HepG2 (cell line): ENCODE results near the gene SPX. TPM values are rescaled to one million over a fixed set of nuclear protein-coding genes. Genes with fewer than 3 reads are reported as not detected.
A peak's percentile ranks its signal among the peaks of the same experiment; 100 is the strongest.

ENCODE experiments used
- GATAD2A ChIP-seq: IDR thresholded peaks from 2 replicates; pipeline ENCODE4 v1.6.1; 2016
- MAFK ChIP-seq, 2 experiments: IDR thresholded peaks in 1 of 2; conservative IDR thresholded peaks in 1 of 2; 2 replicates each; pipeline ENCODE4 v1.6.1; 2011; ENCODE audit warnings: improper control_type of control experiment in 2 of 2, low read length in 2 of 2
- RFXAP ChIP-seq: sonication (generic); formaldehyde crosslinking; IDR thresholded peaks from 2 replicates; pipeline ENCODE4 v1.4.0; 2020; ENCODE audit warnings: missing genetic modification reagents, borderline replicate concordance
- XBP1 ChIP-seq: sonication (generic); formaldehyde crosslinking; IDR thresholded peaks from 2 replicates; pipeline ENCODE4 v1.5.0; 2020; ENCODE audit warnings: missing genetic modification reagents
- ZBTB7A ChIP-seq: sonication (generic); formaldehyde crosslinking; IDR thresholded peaks from 2 replicates; pipeline ENCODE4 v1.8.0; 2022; ENCODE audit warnings: mild to moderate bottlenecking, missing genetic modification reagents
- ZNF605 ChIP-seq: sonication (generic); formaldehyde crosslinking; IDR thresholded peaks from 2 replicates; pipeline ENCODE4 v1.8.0; 2022; ENCODE audit warnings: mild to moderate bottlenecking, missing genetic modification reagents
- ZNF749 ChIP-seq: sonication (generic); formaldehyde crosslinking; IDR thresholded peaks from 2 replicates; pipeline ENCODE4 v1.8.0; 2022; ENCODE audit warnings: mild to moderate bottlenecking, missing genetic modification reagents, moderate library complexity, borderline replicate concordance
- ZNF761 ChIP-seq: sonication (generic); formaldehyde crosslinking; conservative IDR thresholded peaks from 2 replicates; pipeline ENCODE4 v1.4.0; 2020; ENCODE audit warnings: mild to moderate bottlenecking, missing genetic modification reagents
- polyA plus RNA-seq, 8 experiments: library from polyadenylated mRNA; depleted of rRNA in 3 of 8; stranded (reverse) in 7 of 8; unstranded in 1 of 8; fragments of >200 nt; fragmentation: Illumina TruSeq in 4 of 8; extraction: Trizol in 4 of 8; gene quantifications; 2 replicates each; pipeline versions ENCODE4 v1.2.1 to v1.2.3, GENCODE V29; 2011 to 2016; ENCODE audit warnings: low read depth in 4 of 8, missing spikeins in 1 of 8, mixed read lengths in 1 of 8; ENCODE audit not compliant: insufficient read depth in 1 of 8
- total RNA-seq, 5 experiments: library from RNA; depleted of rRNA; stranded (reverse); fragments of >200 nt; fragmentation: Illumina TruSeq; extraction: Trizol; gene quantifications; 2 replicates each; pipeline ENCODE4 v1.2.3, GENCODE V29; 2016; ENCODE audit warnings: low read depth in 1 of 5
- TF ChIP-seq, protein P1 (sequence below), 2 experiments: fragments of 450-650 bp in 1 of 2; sonication (generic) in 1 of 2; formaldehyde crosslinking in 1 of 2; IDR thresholded peaks; 2 replicates each; pipeline versions ENCODE4 v1.6.1 to v1.8.0; 2016 to 2022; ENCODE audit warnings: antibody characterized with exemption in 1 of 2, mild to moderate bottlenecking in 1 of 2, missing genetic modification reagents in 1 of 2
- TF ChIP-seq, protein P2 (sequence below), 2 experiments: sonication (generic) in 1 of 2; formaldehyde crosslinking in 1 of 2; IDR thresholded peaks; 2 replicates each; pipeline versions ENCODE4 v1.5.1 to v1.6.1; 2011 to 2020; ENCODE audit warnings: borderline replicate concordance in 1 of 2, low read depth in 1 of 2, low read length in 1 of 2, mild to moderate bottlenecking in 1 of 2, missing genetic modification reagents in 1 of 2, moderate library complexity in 1 of 2
- TF ChIP-seq, protein P3 (sequence below): sonication (generic); formaldehyde crosslinking; IDR thresholded peaks from 2 replicates; pipeline ENCODE4 v1.8.1; 2023; ENCODE audit warnings: mild to moderate bottlenecking, missing genetic modification reagents
- TF ChIP-seq, protein P4 (sequence below): sonication (generic); formaldehyde crosslinking; IDR thresholded peaks from 2 replicates; pipeline ENCODE4 v1.5.0; 2020; ENCODE audit warnings: mild to moderate bottlenecking, missing genetic modification reagents

The SPX gene
- total and polyA plus RNA-seq, 2 of the 13 experiments (the other 11 are each of a cell fraction or from before 2014, with no cell fraction given) = 0.07 to 0.16 TPM

DNA sequence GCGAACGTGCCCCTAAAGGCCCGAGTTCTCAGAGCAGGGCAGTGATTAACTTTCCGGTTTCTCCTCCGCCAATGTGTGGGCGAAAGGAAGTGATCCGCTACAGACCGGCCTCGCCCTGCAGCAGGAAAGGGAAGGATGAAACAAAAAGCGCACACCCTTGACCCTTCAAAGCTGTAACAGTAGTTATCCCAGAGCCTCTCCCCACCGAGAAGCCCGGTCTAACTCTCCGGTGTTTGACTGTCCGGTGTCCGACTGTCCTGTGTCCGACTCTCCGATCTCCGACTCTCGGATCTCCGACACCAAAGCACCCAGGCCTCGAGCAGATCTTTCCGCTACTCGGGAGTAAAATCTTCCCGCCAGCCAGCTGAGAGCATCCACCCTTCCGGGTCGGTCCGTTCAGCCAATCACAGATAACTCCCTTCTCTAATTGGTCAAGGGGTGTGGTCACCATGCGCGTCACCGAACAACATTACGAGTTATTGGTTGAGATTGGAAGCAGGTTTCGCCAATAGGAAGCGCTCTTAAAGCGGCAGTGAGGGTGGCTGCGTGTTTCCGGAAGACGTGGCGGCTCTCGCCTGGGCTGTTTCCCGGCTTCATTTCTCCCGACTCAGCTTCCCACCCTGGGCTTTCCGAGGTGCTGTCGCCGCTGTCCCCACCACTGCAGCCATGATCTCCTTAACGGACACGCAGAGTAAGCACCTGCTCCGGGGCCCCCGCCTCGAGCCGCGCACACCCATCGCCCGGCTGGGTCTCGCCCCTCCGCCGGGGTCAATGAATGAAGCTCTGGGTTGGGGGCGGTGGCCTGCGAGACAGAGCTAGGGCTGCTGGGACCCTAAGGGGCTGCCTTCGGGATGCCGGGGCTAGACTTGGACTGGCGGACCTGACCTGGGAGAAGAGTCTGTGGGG, 24.6 kb upstream of the SPX start, which contains the start of the genes GOLT1B and RECQL (continued):
- TF ChIP-seq, protein P1, sequence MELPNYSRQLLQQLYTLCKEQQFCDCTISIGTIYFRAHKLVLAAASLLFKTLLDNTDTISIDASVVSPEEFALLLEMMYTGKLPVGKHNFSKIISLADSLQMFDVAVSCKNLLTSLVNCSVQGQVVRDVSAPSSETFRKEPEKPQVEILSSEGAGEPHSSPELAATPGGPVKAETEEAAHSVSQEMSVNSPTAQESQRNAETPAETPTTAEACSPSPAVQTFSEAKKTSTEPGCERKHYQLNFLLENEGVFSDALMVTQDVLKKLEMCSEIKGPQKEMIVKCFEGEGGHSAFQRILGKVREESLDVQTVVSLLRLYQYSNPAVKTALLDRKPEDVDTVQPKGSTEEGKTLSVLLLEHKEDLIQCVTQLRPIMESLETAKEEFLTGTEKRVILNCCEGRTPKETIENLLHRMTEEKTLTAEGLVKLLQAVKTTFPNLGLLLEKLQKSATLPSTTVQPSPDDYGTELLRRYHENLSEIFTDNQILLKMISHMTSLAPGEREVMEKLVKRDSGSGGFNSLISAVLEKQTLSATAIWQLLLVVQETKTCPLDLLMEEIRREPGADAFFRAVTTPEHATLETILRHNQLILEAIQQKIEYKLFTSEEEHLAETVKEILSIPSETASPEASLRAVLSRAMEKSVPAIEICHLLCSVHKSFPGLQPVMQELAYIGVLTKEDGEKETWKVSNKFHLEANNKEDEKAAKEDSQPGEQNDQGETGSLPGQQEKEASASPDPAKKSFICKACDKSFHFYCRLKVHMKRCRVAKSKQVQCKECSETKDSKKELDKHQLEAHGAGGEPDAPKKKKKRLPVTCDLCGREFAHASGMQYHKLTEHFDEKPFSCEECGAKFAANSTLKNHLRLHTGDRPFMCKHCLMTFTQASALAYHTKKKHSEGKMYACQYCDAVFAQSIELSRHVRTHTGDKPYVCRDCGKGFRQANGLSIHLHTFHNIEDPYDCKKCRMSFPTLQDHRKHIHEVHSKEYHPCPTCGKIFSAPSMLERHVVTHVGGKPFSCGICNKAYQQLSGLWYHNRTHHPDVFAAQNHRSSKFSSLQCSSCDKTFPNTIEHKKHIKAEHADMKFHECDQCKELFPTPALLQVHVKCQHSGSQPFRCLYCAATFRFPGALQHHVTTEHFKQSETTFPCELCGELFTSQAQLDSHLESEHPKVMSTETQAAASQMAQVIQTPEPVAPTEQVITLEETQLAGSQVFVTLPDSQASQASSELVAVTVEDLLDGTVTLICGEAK (IDR thresholded peaks at IDR 0.05) = no peak
- TF ChIP-seq, protein P1 (CRISPR knock-in tag; IDR thresholded peaks at IDR 0.05) = peak; percentile 78; the same call in 1 of the 2 replicates
- TF ChIP-seq ZNF605 = peak; percentile 56
- TF ChIP-seq RFXAP (CRISPR knock-in tag) = peak; percentile 91
- TF ChIP-seq, protein P2, sequence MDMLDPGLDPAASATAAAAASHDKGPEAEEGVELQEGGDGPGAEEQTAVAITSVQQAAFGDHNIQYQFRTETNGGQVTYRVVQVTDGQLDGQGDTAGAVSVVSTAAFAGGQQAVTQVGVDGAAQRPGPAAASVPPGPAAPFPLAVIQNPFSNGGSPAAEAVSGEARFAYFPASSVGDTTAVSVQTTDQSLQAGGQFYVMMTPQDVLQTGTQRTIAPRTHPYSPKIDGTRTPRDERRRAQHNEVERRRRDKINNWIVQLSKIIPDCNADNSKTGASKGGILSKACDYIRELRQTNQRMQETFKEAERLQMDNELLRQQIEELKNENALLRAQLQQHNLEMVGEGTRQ (IDR thresholded peaks at IDR 0.05; ENCODE audit: low read depth, low read length) = no peak
- TF ChIP-seq, protein P2 (CRISPR knock-in tag; IDR thresholded peaks at IDR 0.05; ENCODE audit: borderline replicate concordance) = no peak
- no peak for TF ChIP-seq ZNF761
- TF ChIP-seq, protein P3, sequence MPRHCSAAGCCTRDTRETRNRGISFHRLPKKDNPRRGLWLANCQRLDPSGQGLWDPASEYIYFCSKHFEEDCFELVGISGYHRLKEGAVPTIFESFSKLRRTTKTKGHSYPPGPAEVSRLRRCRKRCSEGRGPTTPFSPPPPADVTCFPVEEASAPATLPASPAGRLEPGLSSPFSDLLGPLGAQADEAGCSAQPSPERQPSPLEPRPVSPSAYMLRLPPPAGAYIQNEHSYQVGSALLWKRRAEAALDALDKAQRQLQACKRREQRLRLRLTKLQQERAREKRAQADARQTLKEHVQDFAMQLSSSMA (CRISPR knock-in tag) = no peak
- TF ChIP-seq GATAD2A (CRISPR knock-in tag) = no peak
- TF ChIP-seq ZNF749 (CRISPR knock-in tag) = peak; percentile 54; the same call in 1 of the 2 replicates
- TF ChIP-seq MAFK (conservative IDR thresholded peaks at IDR 0.05 in 1 of 2, IDR thresholded peaks at IDR 0.05 in 1 of 2; ENCODE audit: low read length in 2 of 2) = peak in 1 of 2 experiments; percentile 13; a peak in 1 of 4 replicates
- TF ChIP-seq XBP1 (CRISPR knock-in tag) = no peak; the same call in 1 of the 2 replicates
- no peak for TF ChIP-seq ZBTB7A (CRISPR knock-in tag)
- TF ChIP-seq, protein P4, sequence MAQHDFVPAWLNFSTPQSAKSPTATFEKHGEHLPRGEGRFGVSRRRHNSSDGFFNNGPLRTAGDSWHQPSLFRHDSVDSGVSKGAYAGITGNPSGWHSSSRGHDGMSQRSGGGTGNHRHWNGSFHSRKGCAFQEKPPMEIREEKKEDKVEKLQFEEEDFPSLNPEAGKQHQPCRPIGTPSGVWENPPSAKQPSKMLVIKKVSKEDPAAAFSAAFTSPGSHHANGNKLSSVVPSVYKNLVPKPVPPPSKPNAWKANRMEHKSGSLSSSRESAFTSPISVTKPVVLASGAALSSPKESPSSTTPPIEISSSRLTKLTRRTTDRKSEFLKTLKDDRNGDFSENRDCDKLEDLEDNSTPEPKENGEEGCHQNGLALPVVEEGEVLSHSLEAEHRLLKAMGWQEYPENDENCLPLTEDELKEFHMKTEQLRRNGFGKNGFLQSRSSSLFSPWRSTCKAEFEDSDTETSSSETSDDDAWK (CRISPR knock-in tag) = no peak
